MM.1S (cell line): Measurements from ENCODE around the gene ZMYND10.

Source experiments
- DNase-seq: peaks from one replicate; pipeline ENCODE4 v3.0.0-alpha.2; 2015
- H2AFZ ChIP-seq: fragments of 300-600 bp; sonication (generic); 2 replicates; pipeline ENCODE4 v1.6.0; 2016; ENCODE audit warnings: antibody characterized with exemption, low read length
- H3F3A ChIP-seq: fragments of 300-600 bp; sonication (generic); 2 replicates; pipeline ENCODE4 v1.6.1; 2016; ENCODE audit warnings: mild to moderate bottlenecking, antibody characterized with exemption, low read length, moderate library complexity, mixed read lengths; ENCODE audit not compliant: insufficient read depth
- H3K27ac ChIP-seq: fragments of 300-600 bp; sonication (generic); 2 replicates; pipeline ENCODE4 v1.5.1; 2016; ENCODE audit warnings: mild to moderate bottlenecking, low read length
- H3K27me3 ChIP-seq: fragments of 300-600 bp; sonication (generic); replicated peaks from 2 replicates; pipeline ENCODE4 v1.6.0; 2016; ENCODE audit warnings: low read length; ENCODE audit not compliant: insufficient read depth
- H3K36me3 ChIP-seq: fragments of 300-600 bp; sonication (generic); replicated peaks from 2 replicates; pipeline ENCODE4 v1.6.1; 2016; ENCODE audit warnings: mild to moderate bottlenecking, low read length, mixed read lengths; ENCODE audit not compliant: insufficient read depth
- H3K4me1 ChIP-seq: fragments of 300-600 bp; sonication (generic); 2 replicates; pipeline ENCODE4 v1.6.1; 2016; ENCODE audit warnings: low read length, mixed read lengths
- H3K4me2 ChIP-seq: fragments of 300-600 bp; sonication (generic); 2 replicates; pipeline ENCODE4 v1.6.0; 2016; ENCODE audit warnings: low read depth, low read length
- H3K4me3 ChIP-seq: fragments of 300-600 bp; sonication (generic); 2 replicates; pipeline ENCODE4 v1.5.1; 2016; ENCODE audit warnings: low read length, mixed read lengths
- H3K79me2 ChIP-seq: fragments of 300-600 bp; sonication (generic); 2 replicates; pipeline ENCODE4 v1.6.1; 2016; ENCODE audit warnings: mixed run types, low read length, mixed read lengths
- H3K9ac ChIP-seq: fragments of 300-600 bp; sonication (generic); 2 replicates; pipeline ENCODE4 v1.6.1; 2016; ENCODE audit warnings: low read length, mixed read lengths
- H3K9me2 ChIP-seq: fragments of 300-600 bp; sonication (generic); replicated peaks from 2 replicates; pipeline ENCODE4 v1.6.1; 2016; ENCODE audit warnings: mild to moderate bottlenecking, low read length, mixed read lengths; ENCODE audit not compliant: insufficient read depth
- H3K9me3 ChIP-seq: fragments of 300-600 bp; sonication (generic); replicated peaks from 2 replicates; pipeline ENCODE4 v1.6.1; 2016; ENCODE audit warnings: mild to moderate bottlenecking, low read length, mixed read lengths; ENCODE audit not compliant: insufficient read depth
- H4K20me1 ChIP-seq: fragments of 300-600 bp; sonication (generic); 2 replicates; pipeline ENCODE4 v1.6.1; 2016; ENCODE audit warnings: mild to moderate bottlenecking, low read length, moderate library complexity, mixed read lengths; ENCODE audit not compliant: insufficient read depth
- CTCF ChIP-seq: fragments of 300-600 bp; sonication (generic); IDR thresholded peaks from 2 replicates; pipeline ENCODE4 v1.5.1; 2016; ENCODE audit warnings: antibody characterized with exemption, low read length, mixed read lengths
- EZH2 ChIP-seq: fragments of 300-600 bp; sonication (generic); optimal IDR thresholded peaks from 2 replicates; pipeline ENCODE3; 2017; ENCODE audit warnings: low read depth, mild to moderate bottlenecking, antibody characterized with exemption, low read length, mixed read lengths
- EZH2phosphoT487 ChIP-seq: fragments of 300-600 bp; sonication (generic); IDR thresholded peaks from 2 replicates; pipeline ENCODE4 v1.6.1; 2018; ENCODE audit warnings: antibody characterized with exemption, low read length

ZMYND10 gene

DNA sequence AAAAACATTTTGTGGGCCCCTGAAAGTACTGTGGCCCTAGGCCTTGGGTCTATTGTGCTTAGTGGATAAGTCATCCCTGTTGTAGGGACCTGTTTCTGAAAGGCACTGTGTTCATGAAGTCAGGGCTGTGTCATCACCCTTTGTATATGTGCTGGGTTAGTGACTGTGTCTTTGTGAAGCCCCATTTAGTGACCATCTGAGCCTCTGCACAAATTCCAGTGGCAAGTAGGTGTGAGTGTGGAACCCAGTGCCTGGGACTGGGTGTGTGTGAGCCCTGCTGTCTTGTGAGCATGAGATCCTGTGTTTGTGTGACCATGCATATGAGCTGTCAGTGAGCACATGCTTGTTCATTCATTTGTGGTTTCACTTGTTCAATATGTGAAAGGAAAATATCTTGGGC lies 40.9 kb downstream of the ZMYND10 start:
- H3K9ac ChIP-seq: no peak overlapping the region

DNA sequence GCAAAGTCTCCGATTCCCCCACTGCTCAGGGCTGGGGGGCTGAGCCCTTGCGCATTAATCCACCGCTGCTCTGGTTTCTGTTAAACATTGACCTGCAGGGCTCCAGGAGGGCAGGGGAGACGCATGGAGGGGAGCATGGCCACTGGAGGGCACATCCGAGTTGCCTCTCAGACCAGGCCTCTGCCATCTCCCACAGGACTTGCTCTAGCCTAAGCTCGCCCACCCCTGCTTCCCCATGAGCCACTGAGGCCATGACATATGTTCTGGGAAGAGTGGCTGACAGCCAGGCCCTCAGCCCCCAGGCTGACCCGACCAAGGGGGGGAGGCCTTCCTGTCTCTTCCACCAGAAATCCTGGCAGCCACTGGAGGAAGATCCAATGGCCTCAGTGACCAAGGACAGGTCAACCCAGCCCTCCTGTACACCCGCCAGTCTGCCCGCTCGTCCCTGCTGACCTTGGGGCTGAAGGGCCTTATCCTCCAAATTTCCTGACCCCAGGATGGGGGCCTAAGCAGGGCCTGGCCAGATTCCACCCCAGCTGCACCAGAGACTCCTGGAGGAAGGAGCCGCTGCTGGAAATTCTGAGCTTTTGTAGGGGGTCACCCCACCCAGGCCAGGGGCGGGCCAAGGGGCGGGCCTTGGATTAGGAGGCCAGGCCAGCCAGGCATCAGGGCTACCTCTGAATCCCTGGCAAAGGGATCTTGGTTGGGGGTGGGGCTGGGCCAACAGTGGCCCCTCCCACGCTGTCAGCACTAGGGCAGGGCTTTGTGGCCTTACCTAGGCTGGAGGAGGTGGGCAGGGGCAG lies 42.3 kb downstream of the ZMYND10 start, which contains the start of gene HYAL1:
HYAL1 (minus strand) TSS at position 562 of the 803 bp plus-strand sequence. CDS start 618 bp downstream, outside the sequence.
- H3K27me3 ChIP-seq: no peaks in the 10 kb centered on the region
- no peak for DNase-seq
- H3K4me1 ChIP-seq: peaks cover 10% of the 10 kb centered on the region; the same call in 1 of the 2 replicates
- TF ChIP-seq CTCF: no peak
- TF ChIP-seq EZH2phosphoT487: no peak
- no peak for TF ChIP-seq EZH2
- H3K36me3 ChIP-seq: no peaks in the 10 kb centered on the region
- H3K9ac ChIP-seq: no peak within 1 kb of the TSS
- H3K9me3 ChIP-seq: no peaks in the 10 kb centered on the region
- H3K79me2 ChIP-seq: peaks cover 10% of the 10 kb centered on the region; the same call in 1 of the 2 replicates
- no peaks in the 10 kb centered on the region for H3K9me2 ChIP-seq
- H4K20me1 ChIP-seq: no peaks in the 10 kb centered on the region
- peaks cover 4% of the 10 kb centered on the region; the same call in 1 of the 2 replicates for H3F3A ChIP-seq
- no peak within 1 kb of the TSS for H2AFZ ChIP-seq
- no peak within 1 kb of the TSS for H3K4me2 ChIP-seq
- no peak within 1 kb of the TSS for H3K27ac ChIP-seq
- H3K4me3 ChIP-seq: no peak within 1 kb of the TSS

More for the DNA sequence above, 40.9 kb downstream of the ZMYND10 start:
- Histone ChIP-seq H3F3A (0 out of 2 replicates have a peak, but pooled peaks cover 1% of the 10 kb centered on the region), H3K4me3 (no peak overlapping the region), H3K27ac (no peak overlapping the region), H4K20me1 (no peaks in the 10 kb centered on the region), H3K36me3 (no peaks in the 10 kb centered on the region), H3K27me3 (no peaks in the 10 kb centered on the region), H3K9me3 (no peaks in the 10 kb centered on the region), H3K4me1 (peaks cover 5% of the 10 kb centered on the region; the same call in 1 of the 2 replicates), H2AFZ (no peak overlapping the region), H3K9me2 (no peaks in the 10 kb centered on the region), H3K4me2 (no peak overlapping the region), H3K79me2 (0 out of 2 replicates have a peak, but pooled peaks cover 3% of the 10 kb centered on the region)
- no peak for TF ChIP-seq EZH2phosphoT487
- no peak for TF ChIP-seq EZH2
- no peak for TF ChIP-seq CTCF
- DNase-seq: no peak

DNA sequence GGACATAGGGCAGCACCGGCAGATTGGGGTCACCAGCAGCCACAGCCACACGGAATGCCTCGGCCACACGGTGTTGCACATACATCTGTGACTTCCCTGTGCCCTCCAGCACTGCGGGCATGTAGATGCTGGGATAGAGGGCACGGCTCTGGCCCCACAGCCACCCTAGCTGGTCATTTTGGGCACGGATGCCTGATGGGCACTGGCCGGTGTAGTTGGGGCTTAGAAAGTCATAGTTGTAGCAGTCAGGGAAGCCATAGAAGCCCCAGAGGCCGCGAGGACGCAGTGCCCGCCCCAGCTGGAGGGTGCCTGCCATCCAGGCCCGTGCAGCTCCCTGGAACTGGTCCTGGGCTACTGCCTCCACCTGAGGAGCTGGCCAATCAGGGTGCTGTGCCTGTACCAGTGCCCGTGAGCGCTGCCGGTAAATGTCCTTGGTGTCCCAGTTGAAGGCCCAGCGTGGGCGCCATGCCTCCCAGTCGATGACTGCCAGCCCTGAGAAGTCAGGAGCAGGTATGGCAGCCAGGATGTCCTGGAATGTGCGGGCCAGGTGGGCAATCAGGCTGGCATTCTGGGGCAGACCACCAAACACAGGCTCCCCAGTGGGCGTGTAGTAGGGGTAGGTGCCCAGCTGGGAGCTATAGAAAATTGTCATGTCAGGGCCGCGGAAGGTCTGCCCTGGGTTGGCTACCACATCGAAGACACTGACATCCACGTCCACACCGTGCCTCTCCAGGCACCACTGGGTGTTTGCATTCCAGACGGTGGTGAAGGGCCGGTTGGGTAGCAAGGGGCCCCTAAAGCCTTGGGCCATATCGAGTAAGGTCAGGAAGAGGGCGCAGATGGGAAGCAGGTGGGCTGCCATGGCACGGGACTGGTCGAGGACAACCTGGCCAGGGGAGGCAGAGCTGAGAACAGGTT lies 43.2 kb downstream of the ZMYND10 start:
- Histone ChIP-seq H3F3A (peaks cover 4% of the 10 kb centered on the region; the same call in 1 of the 2 replicates), H3K79me2 (peaks cover 11% of the 10 kb centered on the region; the same call in 1 of the 2 replicates), H3K9ac (no peak overlapping the region), H3K27ac (no peak overlapping the region), H3K9me3 (no peaks in the 10 kb centered on the region), H3K4me3 (no peak overlapping the region), H3K27me3 (no peaks in the 10 kb centered on the region), H3K36me3 (no peaks in the 10 kb centered on the region), H3K4me2 (no peak overlapping the region), H3K4me1 (peaks cover 12% of the 10 kb centered on the region; the same call in 1 of the 2 replicates), H3K9me2 (no peaks in the 10 kb centered on the region), H2AFZ (no peak overlapping the region), H4K20me1 (no peaks in the 10 kb centered on the region)
- DNase-seq: no peak
- TF ChIP-seq CTCF: no peak
- no peak for TF ChIP-seq EZH2phosphoT487
- TF ChIP-seq EZH2: no peak
